ENCODE data around the gene NCKAP5. TPM values are rescaled to one million over a fixed set of nuclear protein-coding genes. Genes with fewer than 3 reads are reported as not detected.

The NCKAP5 gene
- polyA plus RNA-seq, 3 donors: not detected

DNA sequence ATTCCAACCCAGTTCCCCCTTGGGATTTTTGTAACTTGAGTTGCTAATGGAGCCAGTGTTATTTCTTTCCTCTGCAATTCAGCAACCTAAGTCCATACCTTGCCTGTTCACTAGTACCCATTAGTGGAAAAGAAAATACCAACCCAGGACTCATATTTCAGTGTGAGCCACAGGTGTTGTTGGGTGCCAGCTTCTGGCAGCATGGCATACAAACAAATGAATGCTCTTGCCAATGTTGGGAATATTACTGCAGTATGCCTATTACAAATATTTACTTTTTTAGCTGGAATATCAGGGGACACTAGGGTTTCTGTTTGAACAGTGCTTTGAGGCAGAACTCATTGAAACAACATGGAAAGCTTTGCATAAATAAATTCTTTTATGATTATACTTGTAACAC, 130.2 kb downstream of the NCKAP5 start:
- Mint-ChIP-seq H3K9me3 (peaks cover 0 to 3% (median under 1%) of the 10 kb centered on the region in 7 donors), H3K36me3 (no peaks in the 10 kb centered on the region), H3K27me3 (ENCODE audit: low read depth in 3 of 3) (peaks cover 0 to 2% (median 0%) of the 10 kb centered on the region in 3 donors), H3K4me1 (no peaks in the 10 kb centered on the region), H3K4me3 (no peak overlapping the region), H3K27ac (no peak overlapping the region)
- Histone ChIP-seq H4K20me1 (ENCODE audit: insufficient read depth, low read length) (no peaks in the 10 kb centered on the region), H2AFZ (ENCODE audit: insufficient read depth, low read depth, low read length, poor library complexity, severe bottlenecking) (no peak overlapping the region), H3K9me3 (replicated peaks in 1 of 2; ENCODE audit: control insufficient read depth in 1 of 2, insufficient read depth in 1 of 2, low read length in 2 of 2) (no peaks in the 10 kb centered on the region), H3K79me2 (ENCODE audit: insufficient read depth, low read length) (no peaks in the 10 kb centered on the region), H3K27me3 (ENCODE audit: control insufficient read depth in 2 of 2, insufficient read depth in 2 of 2, low read length in 2 of 2) (no peaks in the 10 kb centered on the region), H3K4me3 (replicated peaks in 1 of 3; ENCODE audit: low read depth in 2 of 3, low read length in 3 of 3) (no peak overlapping the region), H3K9ac (ENCODE audit: insufficient read depth, low read length, poor library complexity, severe bottlenecking) (no peak overlapping the region), H3K4me1 (ENCODE audit: control insufficient read depth in 1 of 2, insufficient read depth in 2 of 2, low read length in 2 of 2) (no peaks in the 10 kb centered on the region), H3K4me2 (replicated peaks; ENCODE audit: extremely low read depth, low read length, poor library complexity, severe bottlenecking) (no peak overlapping the region), H3K36me3 (replicated peaks in 1 of 2; ENCODE audit: control insufficient read depth in 1 of 2, insufficient read depth in 2 of 2, low read length in 2 of 2) (no peaks in the 10 kb centered on the region), H3K27ac (ENCODE audit: low read depth in 1 of 2, low read length in 2 of 2) (no peak overlapping the region)
- TF ChIP-seq, protein P1, sequence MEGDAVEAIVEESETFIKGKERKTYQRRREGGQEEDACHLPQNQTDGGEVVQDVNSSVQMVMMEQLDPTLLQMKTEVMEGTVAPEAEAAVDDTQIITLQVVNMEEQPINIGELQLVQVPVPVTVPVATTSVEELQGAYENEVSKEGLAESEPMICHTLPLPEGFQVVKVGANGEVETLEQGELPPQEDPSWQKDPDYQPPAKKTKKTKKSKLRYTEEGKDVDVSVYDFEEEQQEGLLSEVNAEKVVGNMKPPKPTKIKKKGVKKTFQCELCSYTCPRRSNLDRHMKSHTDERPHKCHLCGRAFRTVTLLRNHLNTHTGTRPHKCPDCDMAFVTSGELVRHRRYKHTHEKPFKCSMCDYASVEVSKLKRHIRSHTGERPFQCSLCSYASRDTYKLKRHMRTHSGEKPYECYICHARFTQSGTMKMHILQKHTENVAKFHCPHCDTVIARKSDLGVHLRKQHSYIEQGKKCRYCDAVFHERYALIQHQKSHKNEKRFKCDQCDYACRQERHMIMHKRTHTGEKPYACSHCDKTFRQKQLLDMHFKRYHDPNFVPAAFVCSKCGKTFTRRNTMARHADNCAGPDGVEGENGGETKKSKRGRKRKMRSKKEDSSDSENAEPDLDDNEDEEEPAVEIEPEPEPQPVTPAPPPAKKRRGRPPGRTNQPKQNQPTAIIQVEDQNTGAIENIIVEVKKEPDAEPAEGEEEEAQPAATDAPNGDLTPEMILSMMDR (IDR thresholded peaks at IDR 0.05): no peak
- intact Hi-C loops (cut with micrococcal nuclease): no loop called here
- DNase-seq: no peak

DNA sequence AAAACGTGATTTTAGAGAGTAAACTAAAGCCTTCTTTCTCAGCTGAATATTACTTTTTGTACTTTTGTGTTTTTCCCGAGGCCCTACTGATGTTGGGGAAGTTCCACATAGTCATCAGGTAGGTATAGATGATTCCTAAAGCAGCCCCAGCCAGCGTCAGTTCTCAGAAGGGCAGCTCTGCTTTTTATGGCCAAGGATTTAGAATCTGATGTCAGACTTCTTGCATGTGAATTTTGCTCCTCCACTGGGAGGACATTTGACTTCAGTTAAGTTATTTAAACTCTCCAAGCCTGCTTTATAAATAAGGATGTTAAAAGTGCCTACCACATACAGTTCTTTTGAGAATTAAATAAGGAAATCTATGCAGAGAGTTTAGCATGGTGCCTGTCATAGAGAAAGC, 130.8 kb downstream of the NCKAP5 start:
- intact Hi-C loops (cut with micrococcal nuclease): no loop called here
- Histone ChIP-seq H4K20me1 (ENCODE audit: insufficient read depth, low read length) (no peaks in the 10 kb centered on the region), H3K9ac (ENCODE audit: insufficient read depth, low read length, poor library complexity, severe bottlenecking) (no peak overlapping the region), H3K27ac (ENCODE audit: low read depth in 1 of 2, low read length in 2 of 2) (no peak overlapping the region), H3K36me3 (replicated peaks in 1 of 2; ENCODE audit: control insufficient read depth in 1 of 2, insufficient read depth in 2 of 2, low read length in 2 of 2) (no peaks in the 10 kb centered on the region), H3K4me3 (replicated peaks in 1 of 3; ENCODE audit: low read depth in 2 of 3, low read length in 3 of 3) (no peak overlapping the region), H3K4me2 (replicated peaks; ENCODE audit: extremely low read depth, low read length, poor library complexity, severe bottlenecking) (no peak overlapping the region), H2AFZ (ENCODE audit: insufficient read depth, low read depth, low read length, poor library complexity, severe bottlenecking) (no peak overlapping the region), H3K4me1 (ENCODE audit: control insufficient read depth in 1 of 2, insufficient read depth in 2 of 2, low read length in 2 of 2) (no peaks in the 10 kb centered on the region), H3K27me3 (ENCODE audit: control insufficient read depth in 2 of 2, insufficient read depth in 2 of 2, low read length in 2 of 2) (no peaks in the 10 kb centered on the region), H3K79me2 (ENCODE audit: insufficient read depth, low read length) (no peaks in the 10 kb centered on the region), H3K9me3 (replicated peaks in 1 of 2; ENCODE audit: control insufficient read depth in 1 of 2, insufficient read depth in 1 of 2, low read length in 2 of 2) (no peaks in the 10 kb centered on the region)
- Mint-ChIP-seq H3K4me1 (no peaks in the 10 kb centered on the region), H3K27ac (no peak overlapping the region), H3K36me3 (no peaks in the 10 kb centered on the region), H3K9me3 (peaks cover 0 to 3% (median 0%) of the 10 kb centered on the region in 7 donors), H3K4me3 (no peak overlapping the region), H3K27me3 (ENCODE audit: low read depth in 3 of 3) (peaks cover 0 to 2% (median 0%) of the 10 kb centered on the region in 3 donors)
- no peak for DNase-seq
- 75% methylated on average over 2 of the region's 3 CpGs for WGBS (ENCODE audit: insufficient coverage)
- TF ChIP-seq, protein P1 (IDR thresholded peaks at IDR 0.05): no peak
